ENCODE measurements around the gene TRIM24.
"Not testable (repeated sequence)": the region's sequence is repeated elsewhere in the genome, so short reads cannot be mapped to it uniquely, and the experiment has no call there.

The TRIM24 gene

GRCh38 chr7:138495485-138495884, 35.4 kb downstream of the TRIM24 start:
- no peak for DNase-seq

- no peak for DNase-seq
Observed at GRCh38 chr7:138499340-138499739, 39.3 kb downstream of the TRIM24 start.

- not testable (repeated sequence) for DNase-seq
Observed at GRCh38 chr7:138500303-138500702, 40.2 kb downstream of the TRIM24 start.

GRCh38 chr7:138500892-138501291, 40.8 kb downstream of the TRIM24 start:
- DNase-seq, result no peak

- no peak for DNase-seq
Observed at GRCh38 chr7:138502023-138502767, 42.1 kb downstream of the TRIM24 start.

- no peak for DNase-seq
Observed at GRCh38 chr7:138505361-138505873, 45.4 kb downstream of the TRIM24 start.

- no peak for DNase-seq
Observed at GRCh38 chr7:138506764-138507163, 46.7 kb downstream of the TRIM24 start.

- peak; percentile 79 for DNase-seq
Observed at GRCh38 chr7:138510003-138510402, 49.9 kb downstream of the TRIM24 start.

GRCh38 chr7:138512092-138512858, 52.2 kb downstream of the TRIM24 start:
- no peak for DNase-seq

- no peak for DNase-seq
Observed at GRCh38 chr7:138512885-138513284, 52.8 kb downstream of the TRIM24 start.

GRCh38 chr7:138513344-138513871, 53.3 kb downstream of the TRIM24 start:
- no peak for DNase-seq

GRCh38 chr7:138514044-138514443, 54.0 kb downstream of the TRIM24 start:
- DNase-seq, result no peak

- no peak for DNase-seq
Observed at GRCh38 chr7:138515001-138515528, 55.0 kb downstream of the TRIM24 start.

- no peak for DNase-seq
Observed at GRCh38 chr7:138519061-138519798, 59.2 kb downstream of the TRIM24 start.

GRCh38 chr7:138520742-138521141, 60.7 kb downstream of the TRIM24 start:
- DNase-seq, result no peak

- no peak for DNase-seq
Observed at GRCh38 chr7:138521837-138522461, 61.9 kb downstream of the TRIM24 start.

- DNase-seq, result no peak
Observed at GRCh38 chr7:138524259-138524658, 64.2 kb downstream of the TRIM24 start.

- no peak for DNase-seq
Observed at GRCh38 chr7:138525757-138526156, 65.7 kb downstream of the TRIM24 start.

GRCh38 chr7:138527746-138528223, 67.7 kb downstream of the TRIM24 start:
- no peak for DNase-seq

- not testable (repeated sequence) for DNase-seq
Observed at GRCh38 chr7:138536833-138537232, 76.8 kb downstream of the TRIM24 start.

GRCh38 chr7:138538518-138538917, 78.5 kb downstream of the TRIM24 start:
- DNase-seq, result no peak

GRCh38 chr7:138538997-138539644, 79.1 kb downstream of the TRIM24 start:
- no peak for DNase-seq

Data from RPMI8226 (cell line).